H1 (cell line): ENCODE results near the gene FAM162A. TPM values are rescaled to one million over a fixed set of nuclear protein-coding genes. Genes with fewer than 3 reads are reported as not detected.

Experiments used
- CTCF ChIA-PET: fragments of 300-600 bp; sonication (Branson Sonifier 250); formaldehyde crosslinking; loops from one replicate; lab custom pipeline; 2021; ENCODE audit not compliant: partially characterized antibody; lab: Charles Lee
- POLR2A ChIA-PET: fragments of 300-600 bp; sonication (Branson Sonifier 250); formaldehyde crosslinking; loops from one replicate; lab custom pipeline; 2021; ENCODE audit warnings: inconsistent platforms; ENCODE audit not compliant: partially characterized antibody; lab: Charles Lee
- DNase-seq, 2 experiments: peaks; one replicate each; pipeline versions ENCODE4 v3.0.0 to v3.0.0-alpha.2; 2010 to 2022; ENCODE audit warnings: low spot score in 2 of 2, low read depth in 1 of 2, mixed read lengths in 1 of 2
- FAIRE-seq: peaks from 2 replicates; lab custom pipeline; 2011; peaks lifted over from hg19 to GRCh38; lab: Jason Lieb, UNC
- H2AFZ ChIP-seq: 2 replicates; pipeline ENCODE4 v1.8.1; 2012; ENCODE audit warnings: low read length, inconsistent platforms
- H2AK5ac ChIP-seq: 2 replicates; pipeline ENCODE4 v1.6.1; 2013; ENCODE audit warnings: low read depth, low read length
- H2BK120ac ChIP-seq: replicated peaks from 2 replicates; pipeline ENCODE3; 2013; ENCODE audit warnings: low read depth, low read length, inconsistent platforms
- H2BK12ac ChIP-seq: 2 replicates; pipeline ENCODE4 v1.6.1; 2013; ENCODE audit warnings: low read depth, low read length
- H2BK15ac ChIP-seq: 2 replicates; pipeline ENCODE4 v1.6.1; 2013; ENCODE audit warnings: low read length
- H2BK20ac ChIP-seq: 2 replicates; pipeline ENCODE4 v1.6.1; 2013; ENCODE audit warnings: low read length
- H2BK5ac ChIP-seq: 2 replicates; pipeline ENCODE4 v1.6.1; 2013; ENCODE audit warnings: low read depth, low read length
- H3K14ac ChIP-seq: 2 replicates; pipeline ENCODE4 v1.6.1; 2013; ENCODE audit warnings: inconsistent platforms; ENCODE audit not compliant: insufficient read length
- H3K18ac ChIP-seq: 2 replicates; pipeline ENCODE4 v1.6.1; 2013; ENCODE audit warnings: low read length; ENCODE audit errors: extremely low read depth
- H3K23ac ChIP-seq: 2 replicates; pipeline ENCODE4 v1.6.1; 2013; ENCODE audit warnings: inconsistent platforms; ENCODE audit not compliant: insufficient read length
- H3K23me2 ChIP-seq: 2 replicates; pipeline ENCODE4 v1.6.1; 2013; ENCODE audit warnings: low read depth, low read length
- H3K27ac ChIP-seq: 2 replicates; pipeline ENCODE4 v1.6.1; 2011; ENCODE audit warnings: low read depth, low read length, inconsistent platforms
- H3K27me3 ChIP-seq, 4 experiments: replicated peaks in 1 of 4; 1 replicate in 1 of 4; 2 replicates in 3 of 4; pipeline versions ENCODE4 v1.6.1 to v1.8.1; 2011 to 2013; ENCODE audit warnings: low read length in 3 of 4, mild to moderate bottlenecking in 3 of 4, inconsistent platforms in 2 of 4, mixed read lengths in 2 of 4, moderate library complexity in 1 of 4; ENCODE audit not compliant: control insufficient read depth in 3 of 4, insufficient read depth in 3 of 4; ENCODE audit errors: extremely low read depth in 1 of 4
- H3K36me3 ChIP-seq, 4 experiments: 2 replicates each; pipeline versions ENCODE4 v1.6.1 to v1.8.1; 2011 to 2013; ENCODE audit warnings: mild to moderate bottlenecking in 4 of 4, low read length in 3 of 4, moderate library complexity in 2 of 4, control low read depth in 1 of 4, inconsistent platforms in 1 of 4; ENCODE audit not compliant: insufficient read depth in 4 of 4, control insufficient read depth in 2 of 4
- H3K4ac ChIP-seq: replicated peaks from 2 replicates; pipeline ENCODE3; 2013; ENCODE audit warnings: low read length, low read depth, mixed read lengths, inconsistent platforms; ENCODE audit not compliant: insufficient read length
- H3K4me1 ChIP-seq, 4 experiments: replicated peaks in 1 of 4; 1 replicate in 1 of 4; 2 replicates in 3 of 4; pipeline versions ENCODE4 v1.6.1 to v1.8.1; 2011 to 2013; ENCODE audit warnings: low read length in 3 of 4, inconsistent platforms in 2 of 4, mixed read lengths in 1 of 4; ENCODE audit not compliant: insufficient read depth in 4 of 4, control insufficient read depth in 3 of 4
- H3K4me2 ChIP-seq, 2 experiments: 2 replicates each; pipeline versions ENCODE4 v1.6.1 to v1.8.1; 2011 to 2013; ENCODE audit warnings: low read depth in 2 of 2, low read length in 2 of 2, control low read depth in 1 of 2, inconsistent platforms in 1 of 2, mild to moderate bottlenecking in 1 of 2; ENCODE audit not compliant: insufficient read depth in 1 of 2
- H3K4me3 ChIP-seq, 4 experiments: fragments of 200-600, 300-600 bp in 1 of 4; sonication (generic), shearing (Covaris generic), sonication (Bioruptor Twin) in 1 of 4; 2 replicates each; pipeline versions ENCODE4 v1.5.1 to v1.8.1; 2011 to 2016; ENCODE audit warnings: low read length in 4 of 4, low read depth in 3 of 4, control low read depth in 2 of 4, inconsistent platforms in 2 of 4, mild to moderate bottlenecking in 2 of 4, mixed read lengths in 1 of 4, moderate library complexity in 1 of 4; ENCODE audit not compliant: insufficient read depth in 2 of 4; ENCODE audit errors: extremely low read depth in 1 of 4
- H3K56ac ChIP-seq: replicated peaks from 2 replicates; pipeline ENCODE3; 2013; ENCODE audit warnings: low read depth, mild to moderate bottlenecking, mixed read lengths, low read length, inconsistent platforms; ENCODE audit not compliant: insufficient read length
- H3K79me1 ChIP-seq: 2 replicates; pipeline ENCODE4 v1.6.1; 2013; ENCODE audit warnings: low read depth, low read length, control low read depth
- H3K79me2 ChIP-seq, 2 experiments: 2 replicates each; pipeline versions ENCODE4 v1.6.1 to v1.8.1; 2012 to 2013; ENCODE audit warnings: low read length in 2 of 2, mild to moderate bottlenecking in 2 of 2, inconsistent platforms in 1 of 2; ENCODE audit not compliant: insufficient read depth in 2 of 2, control insufficient read depth in 1 of 2
- H3K9ac ChIP-seq, 4 experiments: replicated peaks in 1 of 4; 1 replicate in 1 of 4; 2 replicates in 3 of 4; pipeline versions ENCODE4 v1.6.1 to v1.8.1; 2011 to 2013; ENCODE audit warnings: low read depth in 3 of 4, low read length in 3 of 4, control low read depth in 2 of 4, mild to moderate bottlenecking in 2 of 4, moderate library complexity in 2 of 4, inconsistent platforms in 1 of 4; ENCODE audit errors: extremely low read depth in 1 of 4
- H3K9me3 ChIP-seq, 2 experiments: 2 replicates each; pipeline versions ENCODE4 v1.6.1 to v1.8.1; 2012 to 2013; ENCODE audit warnings: mild to moderate bottlenecking in 2 of 2, moderate library complexity in 2 of 2, control low read depth in 1 of 2, inconsistent platforms in 1 of 2, low read depth in 1 of 2, low read length in 1 of 2, mixed read lengths in 1 of 2; ENCODE audit not compliant: insufficient read depth in 2 of 2
- H4K20me1 ChIP-seq, 2 experiments: replicated peaks in 1 of 2; 2 replicates each; pipeline versions ENCODE3 to v1.8.1; 2011 to 2013; ENCODE audit warnings: inconsistent platforms in 2 of 2, low read length in 2 of 2, mild to moderate bottlenecking in 1 of 2; ENCODE audit not compliant: insufficient read depth in 2 of 2, control insufficient read depth in 1 of 2
- H4K5ac ChIP-seq: 2 replicates; pipeline ENCODE4 v1.6.1; 2013; ENCODE audit warnings: low read length, low read depth, mixed read lengths, inconsistent platforms; ENCODE audit not compliant: insufficient read length
- H4K8ac ChIP-seq: 2 replicates; pipeline ENCODE4 v1.8.0; 2013; ENCODE audit warnings: mild to moderate bottlenecking, moderate library complexity, low read length, inconsistent platforms; ENCODE audit not compliant: insufficient read depth; ENCODE audit errors: extremely low read depth
- H4K91ac ChIP-seq: replicated peaks from 2 replicates; pipeline ENCODE3; 2013; ENCODE audit warnings: low read length, mixed read lengths, inconsistent platforms; ENCODE audit not compliant: insufficient read length
- WGBS, 2 experiments: shearing (Covaris generic) in 1 of 2; methylation state at CpG; one replicate each; pipeline versions ENCODE4 v1.1.6 to v1.1.7; 2013 to 2015; ENCODE audit warnings: low lambda C conversion rate in 2 of 2, mixed read lengths in 2 of 2, inconsistent platforms in 1 of 2, low coverage in 1 of 2, missing lambda C conversion rate in 1 of 2; ENCODE audit not compliant: insufficient replicate concordance in 2 of 2, insufficient coverage in 1 of 2, insufficient read length in 1 of 2; ENCODE audit errors: extremely low coverage in 1 of 2, missing lambda C conversion rate in 1 of 2; 5-methylcytosine and 5-hydroxymethylcytosine counted together
- polyA plus RNA-seq, 7 experiments: library from polyadenylated mRNA; depleted of rRNA in 3 of 7; stranded (reverse) in 5 of 7; unstranded in 2 of 7; fragments of >200 nt in 5 of 7; fragments of 200-250 nt in 2 of 7; gene quantifications; 1 replicate in 5 of 7; 2 replicates in 1 of 7; 4 replicates in 1 of 7; pipeline versions ENCODE4 v1.2.1 to v1.2.3, GENCODE V29; 2011 to 2013; ENCODE audit warnings: missing spikeins in 2 of 7, mixed read lengths in 2 of 7
- total RNA-seq: library from RNA; stranded (reverse); fragmentation: NEBNext Ultra II Directional; extraction: Animal tissue kit (Norgen Biotek cat#: 25700); gene quantifications from 2 replicates; pipeline ENCODE4 v1.2.1, GENCODE V29; 2021

The FAM162A gene
- total and polyA plus RNA-seq, 2 of the 8 experiments (the other 6 are each of a cell fraction or from before 2014, with no cell fraction given): 38.2 to 59.7 TPM

- Histone ChIP-seq H3K18ac (no peak overlapping the region), H3K27ac (no peak overlapping the region), H4K8ac (no peak overlapping the region), H3K23ac (no peak overlapping the region), H4K20me1 (peaks cover 0 to 2% of the 10 kb centered on the region in 2 experiments), H3K4me1 (no peaks in the 10 kb centered on the region), H3K9ac (no peak overlapping the region), H3K56ac (no peak overlapping the region), H2BK15ac (no peak overlapping the region), H3K9me3 (no peaks in the 10 kb centered on the region), H3K27me3 (no peaks in the 10 kb centered on the region), H3K4me3 (no peak overlapping the region), H2AFZ (no peak overlapping the region), H3K14ac (no peak overlapping the region), H3K4ac (no peak overlapping the region), H2BK20ac (no peak overlapping the region), H3K23me2 (no peaks in the 10 kb centered on the region; the same call in 1 of the 2 replicates), H2BK5ac (no peak overlapping the region), H3K36me3 (peaks cover 4 to 49% (median 14%) of the 10 kb centered on the region in 4 experiments; a peak in 7 of 8 replicates), H2BK120ac (no peak overlapping the region), H2BK12ac (no peak overlapping the region), H4K91ac (no peak overlapping the region), H3K79me2 (no peaks in the 10 kb centered on the region), H3K79me1 (no peaks in the 10 kb centered on the region), H4K5ac (no peak overlapping the region), H3K4me2 (no peak overlapping the region), H2AK5ac (no peak overlapping the region)
- POLR2A ChIA-PET: interaction anchor here (1.5 kb wide), 1 partner anchor 9 kb away, joined by 3 read pairs; no protein-coding TSS in a partner anchor
- FAIRE-seq: no peak
- WGBS, 2 experiments: 92% methylated on average over 2 of the region's 2 CpGs; no CpG with 5 or more reads in 1 of the 2 experiments
- no peak for DNase-seq
- CTCF ChIA-PET: interaction anchor here (1.3 kb wide), 1 partner anchor 28 kb away, joined by 3 read pairs; no protein-coding TSS in a partner anchor
Measured at GRCh38 chr3:122430371-122430770, 46.4 kb downstream of the FAM162A start.
